22Rv1 (cell line): Measurements from ENCODE around the gene MAEA.
"Not testable (repeated sequence)": the region's sequence is repeated elsewhere in the genome, so short reads cannot be mapped to it uniquely, and the experiment has no call there.

Experiments used
- H3K27ac ChIP-seq: fragments of 450-650 bp; 2 replicates; pipeline ENCODE4 v1.5.1; 2017
- ZFX ChIP-seq: fragments of 450-650 bp; IDR thresholded peaks from 2 replicates; pipeline ENCODE4 v1.6.1; 2017; ENCODE audit warnings: antibody characterized with exemption, borderline replicate concordance
- TF ChIP-seq, protein P1 (sequence below): fragments of 450-650 bp; IDR thresholded peaks from 2 replicates; pipeline ENCODE4 v1.5.1; 2017; ENCODE audit warnings: mild to moderate bottlenecking

Gene MAEA

GRCh38 chr4:1321946-1322650, 32.4 kb downstream of the MAEA start:
- no peak overlapping the region for H3K27ac ChIP-seq
- TF ChIP-seq, protein P1, sequence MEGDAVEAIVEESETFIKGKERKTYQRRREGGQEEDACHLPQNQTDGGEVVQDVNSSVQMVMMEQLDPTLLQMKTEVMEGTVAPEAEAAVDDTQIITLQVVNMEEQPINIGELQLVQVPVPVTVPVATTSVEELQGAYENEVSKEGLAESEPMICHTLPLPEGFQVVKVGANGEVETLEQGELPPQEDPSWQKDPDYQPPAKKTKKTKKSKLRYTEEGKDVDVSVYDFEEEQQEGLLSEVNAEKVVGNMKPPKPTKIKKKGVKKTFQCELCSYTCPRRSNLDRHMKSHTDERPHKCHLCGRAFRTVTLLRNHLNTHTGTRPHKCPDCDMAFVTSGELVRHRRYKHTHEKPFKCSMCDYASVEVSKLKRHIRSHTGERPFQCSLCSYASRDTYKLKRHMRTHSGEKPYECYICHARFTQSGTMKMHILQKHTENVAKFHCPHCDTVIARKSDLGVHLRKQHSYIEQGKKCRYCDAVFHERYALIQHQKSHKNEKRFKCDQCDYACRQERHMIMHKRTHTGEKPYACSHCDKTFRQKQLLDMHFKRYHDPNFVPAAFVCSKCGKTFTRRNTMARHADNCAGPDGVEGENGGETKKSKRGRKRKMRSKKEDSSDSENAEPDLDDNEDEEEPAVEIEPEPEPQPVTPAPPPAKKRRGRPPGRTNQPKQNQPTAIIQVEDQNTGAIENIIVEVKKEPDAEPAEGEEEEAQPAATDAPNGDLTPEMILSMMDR: no peak
- TF ChIP-seq ZFX: no peak

DNA sequence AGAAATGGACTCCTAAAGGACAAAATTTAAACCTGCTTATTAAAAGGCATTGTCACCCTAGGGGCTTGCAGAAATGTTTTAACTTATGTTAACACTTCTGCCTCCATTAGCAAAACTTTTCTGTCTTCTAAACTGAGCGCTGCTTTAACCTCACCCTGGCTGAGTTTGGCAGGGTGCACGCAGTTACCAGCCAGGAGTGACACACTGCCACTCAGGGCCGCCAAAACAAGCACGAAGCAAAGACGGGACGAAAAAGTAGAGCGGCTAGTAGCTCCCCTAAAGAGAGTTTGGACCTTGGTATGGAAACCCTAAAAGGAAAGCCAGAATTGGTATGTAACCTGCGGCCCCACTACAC, 33.6 kb downstream of the MAEA start:
- no peak overlapping the region for H3K27ac ChIP-seq
- no peak for TF ChIP-seq ZFX
- TF ChIP-seq, protein P1: no peak

GRCh38 chr4:1323635-1324442, 34.1 kb downstream of the MAEA start:
- H3K27ac ChIP-seq: no peak overlapping the region
- no peak for TF ChIP-seq ZFX
- TF ChIP-seq, protein P1: no peak

DNA sequence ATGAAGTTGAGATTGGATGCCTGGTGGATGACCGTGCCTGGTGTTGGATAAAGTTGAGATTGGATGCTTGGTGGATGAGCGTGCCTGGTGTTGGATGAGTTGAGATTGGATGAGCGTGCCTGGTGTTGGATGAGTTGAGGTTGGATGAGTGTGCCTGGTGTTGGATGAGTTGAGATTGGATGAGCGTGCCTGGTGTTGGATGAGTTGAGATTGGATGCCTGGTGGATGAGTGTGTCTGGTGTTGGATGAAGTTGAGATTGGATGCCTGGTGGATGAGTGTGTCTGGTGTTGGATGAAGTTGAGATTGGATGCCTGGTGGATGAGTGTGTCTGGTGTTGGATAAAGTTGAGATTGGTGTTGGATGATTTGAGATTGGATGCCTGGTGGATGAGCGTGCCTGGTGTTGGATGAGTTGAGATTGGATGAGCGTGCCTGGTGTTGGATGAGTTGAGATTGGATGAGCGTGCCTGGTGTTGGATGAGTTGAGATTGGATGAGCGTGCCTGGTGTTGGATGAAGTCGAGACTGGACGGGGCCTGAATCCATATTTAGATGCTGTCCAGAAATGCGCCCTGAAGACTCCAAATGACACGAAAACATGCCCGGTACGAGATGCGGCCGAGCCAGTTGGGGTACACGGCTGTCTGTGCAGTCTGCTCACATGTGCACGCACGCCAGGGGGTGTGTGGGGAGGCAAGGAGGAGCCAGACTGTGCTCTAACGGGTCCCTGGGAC, 34.9 kb downstream of the MAEA start:
- not testable (repeated sequence) for H3K27ac ChIP-seq

DNA sequence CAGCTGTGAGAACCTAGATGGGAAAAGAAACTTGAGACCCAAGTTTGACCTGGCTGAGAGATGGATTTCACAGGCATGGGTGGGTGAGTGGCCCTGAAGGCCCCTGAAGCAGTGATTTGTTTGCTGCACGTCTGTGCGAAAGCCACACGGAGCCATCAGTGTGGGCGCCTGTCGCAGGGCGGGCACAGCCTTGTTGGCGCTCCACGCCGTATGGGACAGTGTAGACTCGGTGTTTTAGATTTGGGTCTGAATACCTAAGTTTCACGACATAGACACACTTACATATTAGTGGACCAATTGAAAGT, 35.4 kb downstream of the MAEA start:
- no peak overlapping the region for H3K27ac ChIP-seq
- no peak for TF ChIP-seq ZFX
- TF ChIP-seq, protein P1: no peak

- H3K27ac ChIP-seq: no peak overlapping the region
- TF ChIP-seq, protein P1: no peak
- TF ChIP-seq ZFX: no peak
These were observed 36.3 kb downstream of the MAEA start for GRCh38 chr4:1325681-1326635.
